Mucosa of rectum (tissue), 2 donors: ENCODE measurements around the gene KLK2.
"Not testable (repeated sequence)": the region's sequence is repeated elsewhere in the genome, so short reads cannot be mapped to it uniquely, and the experiment has no call there.

Source experiments
- H3K27ac ChIP-seq, 2 donors: one replicate each; pipeline ENCODE4 v1.7.0; 2013; ENCODE audit warnings: inconsistent platforms in 2 of 2, low read depth in 2 of 2, low read length in 2 of 2
- H3K27me3 ChIP-seq, 2 donors: one replicate each; pipeline ENCODE4 v1.7.0; 2013; ENCODE audit warnings: low read length in 2 of 2; ENCODE audit not compliant: control insufficient read depth in 2 of 2, insufficient read depth in 2 of 2
- H3K36me3 ChIP-seq, 2 donors: one replicate each; pipeline ENCODE4 v1.7.0; 2013; ENCODE audit warnings: low read length in 2 of 2; ENCODE audit not compliant: control insufficient read depth in 2 of 2, insufficient read depth in 2 of 2
- H3K4me1 ChIP-seq, 2 donors: one replicate each; pipeline ENCODE4 v1.7.0; 2013; ENCODE audit warnings: low read length in 2 of 2, mild to moderate bottlenecking in 1 of 2; ENCODE audit not compliant: control insufficient read depth in 2 of 2, insufficient read depth in 2 of 2
- H3K4me3 ChIP-seq, 2 donors: one replicate each; pipeline ENCODE4 v1.7.0; 2013; ENCODE audit warnings: low read length in 2 of 2
- H3K9ac ChIP-seq, 2 donors: one replicate each; pipeline ENCODE4 v1.7.0; 2013; ENCODE audit warnings: low read length in 2 of 2, low read depth in 1 of 2, mild to moderate bottlenecking in 1 of 2
- H3K9me3 ChIP-seq, 2 donors: one replicate each; pipeline ENCODE4 v1.7.0; 2013; ENCODE audit warnings: low read length in 2 of 2; ENCODE audit not compliant: control insufficient read depth in 2 of 2
- donor health status: healthy.
- donor health status: Normal muscosa, but diverticular disease.

Gene KLK2

DNA sequence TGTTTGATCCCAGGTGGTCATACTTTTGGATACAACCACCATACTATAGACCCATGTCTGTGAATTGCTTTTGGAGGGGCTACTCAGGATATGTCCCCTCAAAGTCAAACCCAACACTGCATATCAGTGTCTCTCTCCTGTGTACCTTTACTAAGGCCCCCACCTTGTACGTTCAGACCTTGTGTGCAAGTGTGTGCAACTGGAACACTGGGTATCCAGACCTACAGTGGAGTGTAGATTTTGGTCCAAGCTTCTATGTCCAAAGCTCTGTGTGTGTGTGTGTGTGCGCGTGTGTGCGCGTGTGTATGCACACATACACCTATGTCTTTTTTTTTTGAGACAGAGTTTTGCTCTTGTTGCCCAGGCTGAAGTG is 18.0 kb downstream of the KLK2 start:
- Histone ChIP-seq H3K27me3 (no peaks in the 10 kb centered on the region), H3K9me3 (no peaks in the 10 kb centered on the region), H3K36me3 (no peaks in the 10 kb centered on the region), H3K27ac (no peak overlapping the region), H3K4me1 (no peaks in the 10 kb centered on the region), H3K4me3 (no peak overlapping the region), H3K9ac (no peak overlapping the region)

DNA sequence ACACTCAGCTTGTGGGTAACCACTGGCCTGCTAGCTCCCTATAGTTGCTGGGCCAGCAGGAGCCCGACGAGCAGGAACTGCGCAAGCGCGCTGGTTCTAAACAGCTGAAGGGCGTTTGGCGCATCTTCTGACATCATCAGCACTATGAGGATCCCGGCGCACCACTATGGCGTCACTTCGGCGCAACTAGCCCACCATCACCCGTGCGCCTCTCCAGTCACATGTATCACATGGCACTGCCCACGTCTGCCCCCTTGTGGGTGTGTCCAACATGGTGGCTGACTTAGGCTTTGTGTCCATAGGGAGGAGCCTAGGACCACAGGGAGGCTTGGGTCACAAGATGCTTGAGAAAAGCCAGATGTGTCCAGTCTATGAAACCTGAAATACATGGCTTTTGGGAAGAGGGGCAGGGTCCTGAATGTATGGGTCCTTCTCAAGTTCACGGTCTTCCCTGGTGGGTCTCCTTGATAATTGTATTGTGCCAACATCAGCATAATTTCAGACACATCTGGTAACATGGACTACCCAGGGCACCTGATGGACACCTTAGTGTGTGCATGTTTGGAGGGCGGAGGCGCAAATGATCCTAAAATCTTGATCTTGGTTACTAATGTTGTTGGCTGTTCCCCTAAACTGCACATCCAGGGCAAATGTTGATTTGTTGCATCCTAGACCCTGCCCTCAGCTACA is 20.0 kb downstream of the KLK2 start:
- Histone ChIP-seq H3K4me3 (no peak overlapping the region), H3K9ac (no peak overlapping the region), H3K9me3 (no peaks in the 10 kb centered on the region), H3K4me1 (no peaks in the 10 kb centered on the region), H3K27ac (no peak overlapping the region), H3K36me3 (no peaks in the 10 kb centered on the region), H3K27me3 (no peaks in the 10 kb centered on the region)

DNA sequence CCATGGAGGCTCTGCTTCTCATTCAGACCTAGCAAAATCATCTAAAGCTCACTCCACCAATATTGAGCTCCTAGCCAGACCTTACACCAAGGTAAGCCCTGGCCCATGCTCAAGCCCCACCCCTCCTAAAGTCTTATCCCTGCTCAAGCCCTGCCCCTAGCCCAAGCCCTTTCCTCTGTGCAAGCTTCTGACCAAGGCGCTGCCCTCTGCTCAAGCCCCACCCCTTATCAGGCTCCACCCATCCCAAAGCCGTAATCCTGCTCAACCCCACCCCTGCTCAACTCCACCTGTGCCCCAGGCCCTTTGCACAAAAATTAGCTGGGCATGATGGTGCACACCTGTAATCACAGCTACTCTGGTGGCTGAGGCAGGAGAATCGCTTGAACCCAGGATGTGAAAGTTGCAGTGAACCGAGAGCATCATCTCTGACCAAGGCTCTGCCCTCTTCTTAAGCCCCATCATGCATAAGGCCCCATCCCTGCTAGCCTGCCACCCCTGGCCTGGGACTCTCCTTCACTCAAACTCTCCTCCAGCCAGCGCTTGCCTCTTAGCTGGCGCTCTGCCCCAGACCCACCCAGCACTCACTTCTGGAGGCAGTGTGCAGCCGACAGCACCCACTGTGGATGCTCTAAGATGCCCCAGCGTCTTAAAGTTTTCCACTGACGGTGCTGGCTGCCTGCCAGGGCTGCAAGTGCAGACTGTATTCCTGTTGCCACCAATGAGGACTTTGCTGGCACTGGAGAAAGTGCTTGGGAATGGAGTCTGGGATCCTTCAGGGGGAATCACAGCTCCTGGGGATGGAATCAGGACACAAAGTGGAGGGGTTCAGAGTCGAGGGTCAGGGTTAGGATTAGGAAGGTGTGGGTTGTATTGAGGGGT is 21.5 kb downstream of the KLK2 start:
- H3K4me1 ChIP-seq, result no peaks in the 10 kb centered on the region
- no peaks in the 10 kb centered on the region for H3K9me3 ChIP-seq
- no peaks in the 10 kb centered on the region for H3K36me3 ChIP-seq
- no peak overlapping the region for H3K4me3 ChIP-seq
- H3K27me3 ChIP-seq, result no peaks in the 10 kb centered on the region
- H3K9ac ChIP-seq, result no peak overlapping the region
- no peak overlapping the region for H3K27ac ChIP-seq

DNA sequence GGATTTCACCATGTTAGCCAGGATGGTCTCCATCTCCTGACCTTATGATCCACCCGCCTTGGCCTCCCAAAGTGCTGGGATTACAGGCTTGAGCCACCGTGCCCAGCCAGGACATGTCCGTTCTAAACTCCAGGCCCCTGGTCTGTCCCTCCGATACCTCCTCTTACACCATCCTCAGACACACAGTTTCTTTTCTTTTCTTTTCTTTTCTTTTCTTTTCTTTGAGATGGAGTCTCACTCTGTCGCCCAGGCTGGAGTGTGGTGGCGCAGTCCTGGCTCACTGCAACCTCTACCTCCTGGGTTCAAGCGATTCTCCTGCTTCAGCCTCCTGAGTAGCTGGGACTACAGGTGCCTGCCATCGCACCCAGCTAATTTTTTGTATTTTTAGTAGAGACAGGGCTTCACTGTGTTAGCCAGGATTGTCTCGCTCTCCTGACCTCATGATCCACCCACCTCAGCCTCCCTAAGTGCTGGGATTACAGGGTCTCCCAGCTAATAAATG is 22.9 kb downstream of the KLK2 start:
- H3K9ac ChIP-seq, H3K4me3 ChIP-seq, H3K4me1 ChIP-seq, H3K9me3 ChIP-seq, H3K36me3 ChIP-seq, H3K27me3 ChIP-seq, H3K27ac ChIP-seq: not testable (repeated sequence)

DNA sequence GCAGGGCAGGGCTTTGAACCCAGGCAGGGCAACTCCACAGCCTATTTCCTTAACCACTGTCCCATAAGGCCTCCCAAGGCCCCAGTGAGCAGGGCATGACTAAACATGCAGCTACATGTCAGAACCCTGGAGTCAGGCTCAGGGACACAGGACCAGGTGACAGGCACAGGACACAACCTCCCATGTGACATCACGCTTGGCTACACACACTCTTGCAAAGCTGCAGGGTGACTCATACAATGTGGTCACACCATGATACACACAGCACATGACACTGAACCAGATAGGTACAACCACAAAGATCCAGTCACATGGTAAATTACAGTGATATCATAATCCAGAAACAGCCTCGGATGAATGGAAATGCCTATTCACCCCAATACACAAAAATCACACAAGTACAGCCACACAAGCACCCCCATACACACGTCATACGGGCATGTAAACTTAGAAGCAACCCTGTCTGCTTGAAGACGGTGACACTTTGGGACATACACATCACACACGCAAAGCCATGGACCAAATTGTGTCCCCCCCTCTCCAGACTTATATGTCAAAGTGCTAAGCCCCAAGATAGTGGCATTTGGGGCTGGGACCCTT is 23.5 kb downstream of the KLK2 start:
- Histone ChIP-seq H3K27me3 (no peaks in the 10 kb centered on the region), H3K36me3 (no peaks in the 10 kb centered on the region), H3K4me3 (no peak overlapping the region), H3K4me1 (no peaks in the 10 kb centered on the region), H3K27ac (no peak overlapping the region), H3K9me3 (no peaks in the 10 kb centered on the region), H3K9ac (no peak overlapping the region)

DNA sequence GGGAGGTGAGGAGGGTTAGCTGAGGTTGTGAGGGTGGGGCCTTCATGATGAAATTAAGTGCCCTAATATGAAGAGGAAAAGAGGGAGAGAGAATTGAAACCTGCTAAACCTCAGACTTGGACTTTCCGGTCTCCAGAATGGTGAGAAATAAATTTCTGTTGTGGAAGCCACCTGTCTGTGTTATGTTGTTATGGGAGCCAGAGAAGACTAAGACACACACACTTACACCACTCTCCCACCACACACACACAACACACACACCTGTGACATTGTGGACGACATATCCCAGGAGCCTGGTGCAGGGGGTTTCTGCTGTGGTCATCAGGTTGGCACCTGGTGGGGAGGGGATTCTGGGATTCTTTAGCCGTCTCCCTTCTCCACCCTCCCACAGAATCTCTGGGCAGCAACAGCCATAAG is 24.0 kb downstream of the KLK2 start:
- Histone ChIP-seq H3K27ac (no peak overlapping the region), H3K4me3 (no peak overlapping the region), H3K4me1 (no peaks in the 10 kb centered on the region), H3K27me3 (no peaks in the 10 kb centered on the region), H3K36me3 (no peaks in the 10 kb centered on the region), H3K9ac (no peak overlapping the region), H3K9me3 (no peaks in the 10 kb centered on the region)

DNA sequence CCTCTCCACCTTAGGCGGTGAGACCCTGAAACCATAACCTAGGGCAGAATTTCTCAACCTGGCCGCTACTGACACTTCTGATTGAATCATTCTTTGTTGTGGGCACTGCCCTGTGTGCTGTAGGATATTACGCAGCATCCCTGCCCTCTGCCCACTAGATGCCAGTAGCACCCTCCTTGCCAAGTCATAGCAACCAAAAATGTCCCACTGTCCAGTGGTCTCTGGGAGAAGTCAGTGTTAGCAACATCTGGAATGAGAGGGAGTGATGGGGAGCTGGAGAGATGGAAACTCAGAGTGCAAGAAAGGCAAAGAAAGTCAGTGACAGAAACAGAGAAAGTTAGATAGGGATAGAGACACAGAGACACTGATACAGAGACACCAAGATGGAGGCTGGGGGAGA is 24.4 kb downstream of the KLK2 start:
- Histone ChIP-seq H3K36me3 (no peaks in the 10 kb centered on the region), H3K27me3 (no peaks in the 10 kb centered on the region), H3K27ac (no peak overlapping the region), H3K9me3 (no peaks in the 10 kb centered on the region), H3K9ac (no peak overlapping the region), H3K4me1 (no peaks in the 10 kb centered on the region), H3K4me3 (no peak overlapping the region)

DNA sequence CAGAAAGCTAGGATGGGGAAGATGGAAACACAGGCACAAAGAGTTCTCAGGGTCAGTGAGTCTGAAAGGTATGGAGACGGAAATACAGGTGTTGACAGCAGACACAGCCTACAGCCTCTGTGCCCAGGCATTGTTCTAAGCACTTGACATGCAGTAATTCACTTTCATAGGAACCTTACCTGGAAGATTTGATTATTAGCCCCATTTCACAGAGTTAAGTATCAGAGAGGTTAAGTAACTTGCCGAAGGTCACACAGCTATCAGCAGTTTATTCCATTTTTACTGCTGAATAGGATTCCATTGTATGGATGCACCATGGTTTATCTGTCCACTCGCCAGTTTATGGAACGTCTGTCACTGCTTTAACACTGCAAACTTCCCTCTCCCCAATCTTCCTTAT is 24.8 kb downstream of the KLK2 start:
- no peaks in the 10 kb centered on the region for H3K36me3 ChIP-seq
- H3K27ac ChIP-seq, result no peak overlapping the region
- no peaks in the 10 kb centered on the region for H3K4me1 ChIP-seq
- H3K9me3 ChIP-seq, result no peaks in the 10 kb centered on the region
- no peaks in the 10 kb centered on the region for H3K27me3 ChIP-seq
- no peak overlapping the region for H3K4me3 ChIP-seq
- no peak overlapping the region for H3K9ac ChIP-seq

DNA sequence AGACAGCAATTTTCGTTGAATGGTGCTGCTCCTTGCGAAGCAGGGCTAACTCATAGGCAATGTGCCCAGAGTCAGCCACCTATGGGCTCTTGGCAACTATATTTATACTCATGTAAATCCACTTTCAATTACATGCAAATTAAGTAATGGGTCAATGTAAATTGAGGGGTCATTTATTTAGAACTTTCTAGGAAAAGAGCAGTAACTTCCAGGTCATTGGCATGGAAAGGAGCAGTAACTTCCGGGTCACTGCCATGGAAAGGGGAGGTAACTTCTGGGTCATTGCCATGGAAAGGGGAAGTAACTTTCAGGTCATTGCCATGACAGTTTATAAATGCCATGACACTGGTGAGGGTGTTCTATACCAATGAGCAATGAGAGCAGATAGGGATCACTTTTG is 26.3 kb downstream of the KLK2 start:
- no peaks in the 10 kb centered on the region for H3K27me3 ChIP-seq

DNA sequence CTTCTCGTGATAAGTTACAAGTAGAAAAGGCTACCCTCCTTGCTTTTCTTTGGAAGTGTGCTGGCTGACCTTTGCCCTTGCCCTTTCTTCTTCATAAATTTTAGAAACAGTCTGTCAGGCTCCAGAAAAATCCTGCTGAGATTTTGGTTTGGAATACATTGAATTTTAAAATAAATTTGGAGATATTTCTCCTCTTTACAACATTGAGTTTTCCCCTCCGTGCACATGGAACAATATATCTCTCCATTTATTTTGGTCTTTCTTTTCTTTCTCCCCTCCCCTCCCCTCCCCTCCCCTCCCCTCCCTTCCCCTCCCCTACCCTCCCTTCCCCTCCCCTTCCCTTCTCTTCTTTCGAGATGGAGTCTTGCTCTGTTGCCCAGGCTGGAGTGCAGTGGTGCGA is 29.4 kb downstream of the KLK2 start:
- Histone ChIP-seq H3K27me3 (peaks cover 0 to 2% of the 10 kb centered on the region in 2 donors), H3K27ac (no peak overlapping the region), H3K4me3 (no peak overlapping the region), H3K4me1 (no peaks in the 10 kb centered on the region), H3K36me3 (no peaks in the 10 kb centered on the region), H3K9me3 (no peaks in the 10 kb centered on the region), H3K9ac (no peak overlapping the region)

More for the DNA sequence above, 26.3 kb downstream of the KLK2 start:
- no peak overlapping the region for H3K9ac ChIP-seq
- H3K36me3 ChIP-seq, result no peaks in the 10 kb centered on the region
- no peak overlapping the region for H3K27ac ChIP-seq
- H3K4me3 ChIP-seq, result no peak overlapping the region
- no peaks in the 10 kb centered on the region for H3K4me1 ChIP-seq
- no peaks in the 10 kb centered on the region for H3K9me3 ChIP-seq
